HepG2 (cell line): ENCODE data around the gene SCAMP3. TPM values are rescaled to one million over a fixed set of nuclear protein-coding genes. Genes with fewer than 3 reads are reported as not detected.

ENCODE experiments used
- RELA ChIP-seq: sonication (generic); formaldehyde crosslinking; IDR thresholded peaks from 2 replicates; pipeline ENCODE4 v1.4.0; 2020; ENCODE audit warnings: missing genetic modification reagents
- ZFY ChIP-seq: sonication (generic); formaldehyde crosslinking; IDR thresholded peaks from 2 replicates; pipeline ENCODE4 v1.4.0; 2020; ENCODE audit warnings: missing genetic modification reagents
- ZNF225 ChIP-seq: sonication (generic); formaldehyde crosslinking; IDR thresholded peaks from 2 replicates; pipeline ENCODE4 v1.4.0; 2020; ENCODE audit warnings: mild to moderate bottlenecking, missing genetic modification reagents
- ZNF232 ChIP-seq: sonication (generic); formaldehyde crosslinking; IDR thresholded peaks from 2 replicates; pipeline ENCODE4 v1.4.0; 2020; ENCODE audit warnings: missing genetic modification reagents, borderline replicate concordance
- ZNF660 ChIP-seq: sonication (generic); formaldehyde crosslinking; IDR thresholded peaks from 2 replicates; pipeline ENCODE4 v1.5.1; 2020; ENCODE audit warnings: mild to moderate bottlenecking, low read depth, missing genetic modification reagents, borderline replicate concordance
- polyA plus RNA-seq, 8 experiments: library from polyadenylated mRNA; depleted of rRNA in 3 of 8; stranded (reverse) in 7 of 8; unstranded in 1 of 8; fragments of >200 nt; fragmentation: Illumina TruSeq in 4 of 8; extraction: Trizol in 4 of 8; gene quantifications; 2 replicates each; pipeline versions ENCODE4 v1.2.1 to v1.2.3, GENCODE V29; 2011 to 2016; ENCODE audit warnings: low read depth in 4 of 8, missing spikeins in 1 of 8, mixed read lengths in 1 of 8; ENCODE audit not compliant: insufficient read depth in 1 of 8
- total RNA-seq, 5 experiments: library from RNA; depleted of rRNA; stranded (reverse); fragments of >200 nt; fragmentation: Illumina TruSeq; extraction: Trizol; gene quantifications; 2 replicates each; pipeline ENCODE4 v1.2.3, GENCODE V29; 2016; ENCODE audit warnings: low read depth in 1 of 5
- TF ChIP-seq, protein P1 (sequence below): sonication (generic); formaldehyde crosslinking; IDR thresholded peaks from 2 replicates; pipeline ENCODE4 v1.4.0; 2020; ENCODE audit warnings: missing genetic modification reagents
- TF ChIP-seq, protein P2 (sequence below): sonication (generic); formaldehyde crosslinking; conservative IDR thresholded peaks from 2 replicates; pipeline ENCODE4 v1.4.0; 2020; ENCODE audit warnings: missing genetic modification reagents
- TF ChIP-seq, protein P3 (sequence below): sonication (generic); formaldehyde crosslinking; IDR thresholded peaks from 2 replicates; pipeline ENCODE4 v1.4.0; 2020; ENCODE audit warnings: missing genetic modification reagents, low read depth, mild to moderate bottlenecking, borderline replicate concordance
- TF ChIP-seq, protein P4 (sequence below): sonication (generic); formaldehyde crosslinking; IDR thresholded peaks from 2 replicates; pipeline ENCODE4 v1.4.0; 2020; ENCODE audit warnings: missing genetic modification reagents, borderline replicate concordance
- TF ChIP-seq, protein P5 (sequence below): sonication (generic); formaldehyde crosslinking; IDR thresholded peaks from 2 replicates; pipeline ENCODE4 v1.4.0; 2020; ENCODE audit warnings: low read depth, mild to moderate bottlenecking, missing genetic modification reagents
- TF ChIP-seq, protein P6 (sequence below): sonication (generic); formaldehyde crosslinking; conservative IDR thresholded peaks from 2 replicates; pipeline ENCODE4 v1.5.0; 2020; ENCODE audit warnings: missing genetic modification reagents
- TF ChIP-seq, protein P7 (sequence below): sonication (generic); formaldehyde crosslinking; IDR thresholded peaks from 2 replicates; pipeline ENCODE4 v1.4.0; 2020; ENCODE audit warnings: missing genetic modification reagents, borderline replicate concordance

Gene SCAMP3
- total and polyA plus RNA-seq, 2 of the 13 experiments (the other 11 are each of a cell fraction or from before 2014, with no cell fraction given): 46.8 to 83.3 TPM

DNA sequence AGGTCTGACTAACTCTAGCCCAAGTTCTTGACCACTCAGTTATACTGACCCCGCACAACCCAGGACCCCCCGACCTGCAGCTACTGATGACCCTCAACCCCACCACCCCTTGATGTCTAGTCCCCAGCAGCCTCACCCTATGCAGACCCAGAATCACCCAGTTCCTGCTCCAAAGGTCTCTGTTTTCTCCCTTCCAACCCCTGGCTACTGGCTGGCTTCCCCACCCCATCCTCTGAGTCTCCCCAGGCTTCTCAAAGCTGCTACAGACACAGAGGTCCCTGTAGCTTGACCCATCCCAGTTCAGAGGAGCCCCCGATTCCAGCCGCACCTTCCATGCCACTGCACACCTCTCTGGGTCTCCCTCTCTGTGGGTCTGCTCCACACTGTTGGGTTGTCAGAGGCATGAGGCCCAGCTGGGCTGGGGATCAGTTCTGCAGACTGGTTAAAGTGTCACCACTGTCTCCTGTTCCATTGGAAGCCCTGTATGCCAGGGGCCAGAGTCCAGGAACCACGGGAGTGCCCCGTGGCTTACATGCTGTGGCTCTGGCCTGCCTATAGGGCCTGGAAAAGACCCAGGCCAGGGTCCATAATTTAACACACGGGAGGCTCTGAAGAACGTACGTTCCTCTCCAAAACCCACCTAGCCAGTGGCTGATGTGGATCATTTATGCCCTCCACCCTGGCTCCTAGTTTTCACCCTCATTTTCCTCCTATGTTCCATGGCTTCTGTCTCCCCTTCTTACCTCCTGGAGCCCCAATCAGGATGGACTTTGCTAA lies 38.6 kb upstream of the SCAMP3 start (continued):
- TF ChIP-seq, protein P1, sequence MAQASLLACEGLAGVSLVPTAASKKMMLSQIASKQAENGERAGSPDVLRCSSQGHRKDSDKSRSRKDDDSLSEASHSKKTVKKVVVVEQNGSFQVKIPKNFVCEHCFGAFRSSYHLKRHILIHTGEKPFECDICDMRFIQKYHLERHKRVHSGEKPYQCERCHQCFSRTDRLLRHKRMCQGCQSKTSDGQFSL (CRISPR knock-in tag): no peak
- TF ChIP-seq ZFY (CRISPR knock-in tag) (peak; percentile 95), ZNF232 (CRISPR knock-in tag) (peak; percentile 95), ZNF660 (CRISPR knock-in tag) (no peak), ZNF225 (CRISPR knock-in tag) (peak; percentile 60), RELA (peak; percentile 61; the same call in 1 of the 2 replicates)
- TF ChIP-seq, protein P2, sequence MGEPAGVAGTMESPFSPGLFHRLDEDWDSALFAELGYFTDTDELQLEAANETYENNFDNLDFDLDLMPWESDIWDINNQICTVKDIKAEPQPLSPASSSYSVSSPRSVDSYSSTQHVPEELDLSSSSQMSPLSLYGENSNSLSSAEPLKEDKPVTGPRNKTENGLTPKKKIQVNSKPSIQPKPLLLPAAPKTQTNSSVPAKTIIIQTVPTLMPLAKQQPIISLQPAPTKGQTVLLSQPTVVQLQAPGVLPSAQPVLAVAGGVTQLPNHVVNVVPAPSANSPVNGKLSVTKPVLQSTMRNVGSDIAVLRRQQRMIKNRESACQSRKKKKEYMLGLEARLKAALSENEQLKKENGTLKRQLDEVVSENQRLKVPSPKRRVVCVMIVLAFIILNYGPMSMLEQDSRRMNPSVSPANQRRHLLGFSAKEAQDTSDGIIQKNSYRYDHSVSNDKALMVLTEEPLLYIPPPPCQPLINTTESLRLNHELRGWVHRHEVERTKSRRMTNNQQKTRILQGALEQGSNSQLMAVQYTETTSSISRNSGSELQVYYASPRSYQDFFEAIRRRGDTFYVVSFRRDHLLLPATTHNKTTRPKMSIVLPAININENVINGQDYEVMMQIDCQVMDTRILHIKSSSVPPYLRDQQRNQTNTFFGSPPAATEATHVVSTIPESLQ (CRISPR knock-in tag): 0 out of 2 replicates have a peak, but pooled peaks have one; percentile 56
- TF ChIP-seq, protein P3, sequence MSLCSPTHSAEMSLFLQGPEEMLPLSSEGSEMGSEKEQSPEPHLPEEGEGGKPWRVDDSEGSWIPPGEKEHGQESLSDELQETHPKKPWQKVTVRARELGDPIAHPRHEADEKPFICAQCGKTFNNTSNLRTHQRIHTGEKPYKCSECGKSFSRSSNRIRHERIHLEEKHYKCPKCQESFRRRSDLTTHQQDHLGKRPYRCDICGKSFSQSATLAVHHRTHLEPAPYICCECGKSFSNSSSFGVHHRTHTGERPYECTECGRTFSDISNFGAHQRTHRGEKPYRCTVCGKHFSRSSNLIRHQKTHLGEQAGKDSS: peak; percentile 90; the same call in 1 of the 2 replicates
- TF ChIP-seq, protein P4, sequence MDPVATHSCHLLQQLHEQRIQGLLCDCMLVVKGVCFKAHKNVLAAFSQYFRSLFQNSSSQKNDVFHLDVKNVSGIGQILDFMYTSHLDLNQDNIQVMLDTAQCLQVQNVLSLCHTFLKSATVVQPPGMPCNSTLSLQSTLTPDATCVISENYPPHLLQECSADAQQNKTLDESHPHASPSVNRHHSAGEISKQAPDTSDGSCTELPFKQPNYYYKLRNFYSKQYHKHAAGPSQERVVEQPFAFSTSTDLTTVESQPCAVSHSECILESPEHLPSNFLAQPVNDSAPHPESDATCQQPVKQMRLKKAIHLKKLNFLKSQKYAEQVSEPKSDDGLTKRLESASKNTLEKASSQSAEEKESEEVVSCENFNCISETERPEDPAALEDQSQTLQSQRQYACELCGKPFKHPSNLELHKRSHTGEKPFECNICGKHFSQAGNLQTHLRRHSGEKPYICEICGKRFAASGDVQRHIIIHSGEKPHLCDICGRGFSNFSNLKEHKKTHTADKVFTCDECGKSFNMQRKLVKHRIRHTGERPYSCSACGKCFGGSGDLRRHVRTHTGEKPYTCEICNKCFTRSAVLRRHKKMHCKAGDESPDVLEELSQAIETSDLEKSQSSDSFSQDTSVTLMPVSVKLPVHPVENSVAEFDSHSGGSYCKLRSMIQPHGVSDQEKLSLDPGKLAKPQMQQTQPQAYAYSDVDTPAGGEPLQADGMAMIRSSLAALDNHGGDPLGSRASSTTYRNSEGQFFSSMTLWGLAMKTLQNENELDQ (CRISPR knock-in tag): no peak; the same call in 1 of the 2 replicates
- TF ChIP-seq, protein P5, sequence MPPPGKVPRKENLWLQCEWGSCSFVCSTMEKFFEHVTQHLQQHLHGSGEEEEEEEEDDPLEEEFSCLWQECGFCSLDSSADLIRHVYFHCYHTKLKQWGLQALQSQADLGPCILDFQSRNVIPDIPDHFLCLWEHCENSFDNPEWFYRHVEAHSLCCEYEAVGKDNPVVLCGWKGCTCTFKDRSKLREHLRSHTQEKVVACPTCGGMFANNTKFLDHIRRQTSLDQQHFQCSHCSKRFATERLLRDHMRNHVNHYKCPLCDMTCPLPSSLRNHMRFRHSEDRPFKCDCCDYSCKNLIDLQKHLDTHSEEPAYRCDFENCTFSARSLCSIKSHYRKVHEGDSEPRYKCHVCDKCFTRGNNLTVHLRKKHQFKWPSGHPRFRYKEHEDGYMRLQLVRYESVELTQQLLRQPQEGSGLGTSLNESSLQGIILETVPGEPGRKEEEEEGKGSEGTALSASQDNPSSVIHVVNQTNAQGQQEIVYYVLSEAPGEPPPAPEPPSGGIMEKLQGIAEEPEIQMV (CRISPR knock-in tag): peak; percentile 89; the same call in 1 of the 2 replicates
- TF ChIP-seq, protein P6, sequence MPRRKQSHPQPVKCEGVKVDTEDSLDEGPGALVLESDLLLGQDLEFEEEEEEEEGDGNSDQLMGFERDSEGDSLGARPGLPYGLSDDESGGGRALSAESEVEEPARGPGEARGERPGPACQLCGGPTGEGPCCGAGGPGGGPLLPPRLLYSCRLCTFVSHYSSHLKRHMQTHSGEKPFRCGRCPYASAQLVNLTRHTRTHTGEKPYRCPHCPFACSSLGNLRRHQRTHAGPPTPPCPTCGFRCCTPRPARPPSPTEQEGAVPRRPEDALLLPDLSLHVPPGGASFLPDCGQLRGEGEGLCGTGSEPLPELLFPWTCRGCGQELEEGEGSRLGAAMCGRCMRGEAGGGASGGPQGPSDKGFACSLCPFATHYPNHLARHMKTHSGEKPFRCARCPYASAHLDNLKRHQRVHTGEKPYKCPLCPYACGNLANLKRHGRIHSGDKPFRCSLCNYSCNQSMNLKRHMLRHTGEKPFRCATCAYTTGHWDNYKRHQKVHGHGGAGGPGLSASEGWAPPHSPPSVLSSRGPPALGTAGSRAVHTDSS (CRISPR knock-in tag): no peak
- TF ChIP-seq, protein P7, sequence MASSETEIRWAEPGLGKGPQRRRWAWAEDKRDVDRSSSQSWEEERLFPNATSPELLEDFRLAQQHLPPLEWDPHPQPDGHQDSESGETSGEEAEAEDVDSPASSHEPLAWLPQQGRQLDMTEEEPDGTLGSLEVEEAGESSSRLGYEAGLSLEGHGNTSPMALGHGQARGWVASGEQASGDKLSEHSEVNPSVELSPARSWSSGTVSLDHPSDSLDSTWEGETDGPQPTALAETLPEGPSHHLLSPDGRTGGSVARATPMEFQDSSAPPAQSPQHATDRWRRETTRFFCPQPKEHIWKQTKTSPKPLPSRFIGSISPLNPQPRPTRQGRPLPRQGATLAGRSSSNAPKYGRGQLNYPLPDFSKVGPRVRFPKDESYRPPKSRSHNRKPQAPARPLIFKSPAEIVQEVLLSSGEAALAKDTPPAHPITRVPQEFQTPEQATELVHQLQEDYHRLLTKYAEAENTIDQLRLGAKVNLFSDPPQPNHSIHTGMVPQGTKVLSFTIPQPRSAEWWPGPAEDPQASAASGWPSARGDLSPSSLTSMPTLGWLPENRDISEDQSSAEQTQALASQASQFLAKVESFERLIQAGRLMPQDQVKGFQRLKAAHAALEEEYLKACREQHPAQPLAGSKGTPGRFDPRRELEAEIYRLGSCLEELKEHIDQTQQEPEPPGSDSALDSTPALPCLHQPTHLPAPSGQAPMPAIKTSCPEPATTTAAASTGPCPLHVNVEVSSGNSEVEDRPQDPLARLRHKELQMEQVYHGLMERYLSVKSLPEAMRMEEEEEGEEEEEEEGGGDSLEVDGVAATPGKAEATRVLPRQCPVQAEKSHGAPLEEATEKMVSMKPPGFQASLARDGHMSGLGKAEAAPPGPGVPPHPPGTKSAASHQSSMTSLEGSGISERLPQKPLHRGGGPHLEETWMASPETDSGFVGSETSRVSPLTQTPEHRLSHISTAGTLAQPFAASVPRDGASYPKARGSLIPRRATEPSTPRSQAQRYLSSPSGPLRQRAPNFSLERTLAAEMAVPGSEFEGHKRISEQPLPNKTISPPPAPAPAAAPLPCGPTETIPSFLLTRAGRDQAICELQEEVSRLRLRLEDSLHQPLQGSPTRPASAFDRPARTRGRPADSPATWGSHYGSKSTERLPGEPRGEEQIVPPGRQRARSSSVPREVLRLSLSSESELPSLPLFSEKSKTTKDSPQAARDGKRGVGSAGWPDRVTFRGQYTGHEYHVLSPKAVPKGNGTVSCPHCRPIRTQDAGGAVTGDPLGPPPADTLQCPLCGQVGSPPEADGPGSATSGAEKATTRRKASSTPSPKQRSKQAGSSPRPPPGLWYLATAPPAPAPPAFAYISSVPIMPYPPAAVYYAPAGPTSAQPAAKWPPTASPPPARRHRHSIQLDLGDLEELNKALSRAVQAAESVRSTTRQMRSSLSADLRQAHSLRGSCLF (CRISPR knock-in tag): no peak
